Parathyroid adenoma (tissue), 2 donors: ENCODE results near the gene UBE4A.

Source experiments
- H2AFZ ChIP-seq: fragments of 300-600 bp; sonication (generic); one replicate; pipeline ENCODE4 v1.7.0; 2017; ENCODE audit warnings: antibody characterized with exemption, mild to moderate bottlenecking
- H3K27ac ChIP-seq: fragments of 300-600 bp; sonication (generic); one replicate; pipeline ENCODE4 v1.7.0; 2017
- H3K27me3 ChIP-seq: fragments of 300-600 bp; sonication (generic); one replicate; pipeline ENCODE4 v1.7.0; 2017; ENCODE audit warnings: low read length; ENCODE audit not compliant: control insufficient read depth, insufficient read depth
- H3K36me3 ChIP-seq: fragments of 300-600 bp; sonication (generic); one replicate; pipeline ENCODE4 v1.7.0; 2017; ENCODE audit warnings: low read length; ENCODE audit not compliant: control insufficient read depth, insufficient read depth
- H3K4me1 ChIP-seq: fragments of 300-600 bp; sonication (generic); one replicate; pipeline ENCODE4 v1.7.0; 2017; ENCODE audit warnings: control low read depth
- H3K4me2 ChIP-seq: fragments of 300-600 bp; sonication (generic); one replicate; pipeline ENCODE4 v1.7.0; 2017; ENCODE audit warnings: low read length
- H3K4me3 ChIP-seq: fragments of 300-600 bp; sonication (generic); one replicate; pipeline ENCODE4 v1.7.0; 2017; ENCODE audit warnings: low read depth, low read length
- H3K79me2 ChIP-seq: fragments of 300-600 bp; sonication (generic); one replicate; pipeline ENCODE4 v1.7.0; 2017; ENCODE audit warnings: control low read depth
- H3K9ac ChIP-seq: fragments of 300-600 bp; sonication (generic); one replicate; pipeline ENCODE4 v1.7.0; 2017; ENCODE audit warnings: mild to moderate bottlenecking
- H3K9me3 ChIP-seq: fragments of 300-600 bp; sonication (generic); one replicate; pipeline ENCODE4 v1.7.0; 2017; ENCODE audit warnings: low read length; ENCODE audit not compliant: control insufficient read depth
- TF ChIP-seq, protein P1 (sequence below): fragments of 300-600 bp; sonication (generic); IDR thresholded peaks from one replicate; pipeline ENCODE4 v1.7.0; 2017; ENCODE audit warnings: antibody characterized with exemption, mild to moderate bottlenecking
- donor health status: primary hyperparathyroidism.

The UBE4A gene

DNA sequence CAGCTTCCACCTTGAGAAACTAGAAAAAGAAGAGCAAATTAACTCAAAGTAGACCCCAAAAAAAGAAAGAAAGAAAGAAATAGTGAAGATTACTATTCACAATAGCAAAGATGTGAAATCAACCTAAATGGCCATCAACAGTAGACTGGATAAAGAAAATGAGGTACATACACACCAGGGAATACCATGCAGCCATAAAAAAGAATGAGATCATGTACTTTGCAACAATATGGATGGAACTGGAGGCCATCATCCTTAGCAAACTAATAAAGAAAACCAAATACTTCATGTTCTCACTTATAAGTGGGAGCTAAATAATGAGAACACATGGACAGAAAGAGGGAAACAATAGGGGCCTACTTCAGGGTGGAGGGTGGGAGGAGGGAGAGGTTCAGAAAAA, 30.7 kb upstream of the UBE4A start:
- Histone ChIP-seq H3K4me3 (no peak overlapping the region), H3K36me3 (no peaks in the 10 kb centered on the region), H3K9ac (no peak overlapping the region), H3K79me2 (no peaks in the 10 kb centered on the region), H3K4me2 (no peak overlapping the region), H3K4me1 (no peaks in the 10 kb centered on the region), H3K9me3 (no peaks in the 10 kb centered on the region), H2AFZ (no peak overlapping the region), H3K27ac (no peak overlapping the region), H3K27me3 (no peaks in the 10 kb centered on the region)
- TF ChIP-seq, protein P1, sequence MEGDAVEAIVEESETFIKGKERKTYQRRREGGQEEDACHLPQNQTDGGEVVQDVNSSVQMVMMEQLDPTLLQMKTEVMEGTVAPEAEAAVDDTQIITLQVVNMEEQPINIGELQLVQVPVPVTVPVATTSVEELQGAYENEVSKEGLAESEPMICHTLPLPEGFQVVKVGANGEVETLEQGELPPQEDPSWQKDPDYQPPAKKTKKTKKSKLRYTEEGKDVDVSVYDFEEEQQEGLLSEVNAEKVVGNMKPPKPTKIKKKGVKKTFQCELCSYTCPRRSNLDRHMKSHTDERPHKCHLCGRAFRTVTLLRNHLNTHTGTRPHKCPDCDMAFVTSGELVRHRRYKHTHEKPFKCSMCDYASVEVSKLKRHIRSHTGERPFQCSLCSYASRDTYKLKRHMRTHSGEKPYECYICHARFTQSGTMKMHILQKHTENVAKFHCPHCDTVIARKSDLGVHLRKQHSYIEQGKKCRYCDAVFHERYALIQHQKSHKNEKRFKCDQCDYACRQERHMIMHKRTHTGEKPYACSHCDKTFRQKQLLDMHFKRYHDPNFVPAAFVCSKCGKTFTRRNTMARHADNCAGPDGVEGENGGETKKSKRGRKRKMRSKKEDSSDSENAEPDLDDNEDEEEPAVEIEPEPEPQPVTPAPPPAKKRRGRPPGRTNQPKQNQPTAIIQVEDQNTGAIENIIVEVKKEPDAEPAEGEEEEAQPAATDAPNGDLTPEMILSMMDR: no peak

- Histone ChIP-seq H3K27ac (no peak overlapping the region), H3K4me1 (no peaks in the 10 kb centered on the region), H3K79me2 (no peaks in the 10 kb centered on the region), H3K27me3 (no peaks in the 10 kb centered on the region), H3K9ac (no peak overlapping the region), H3K36me3 (no peaks in the 10 kb centered on the region), H3K4me2 (no peak overlapping the region), H2AFZ (no peak overlapping the region), H3K9me3 (no peaks in the 10 kb centered on the region), H3K4me3 (no peak overlapping the region)
- TF ChIP-seq, protein P1: no peak
These were observed 24.7 kb upstream of the UBE4A start for GRCh38 chr11:118334745-118335144.

DNA sequence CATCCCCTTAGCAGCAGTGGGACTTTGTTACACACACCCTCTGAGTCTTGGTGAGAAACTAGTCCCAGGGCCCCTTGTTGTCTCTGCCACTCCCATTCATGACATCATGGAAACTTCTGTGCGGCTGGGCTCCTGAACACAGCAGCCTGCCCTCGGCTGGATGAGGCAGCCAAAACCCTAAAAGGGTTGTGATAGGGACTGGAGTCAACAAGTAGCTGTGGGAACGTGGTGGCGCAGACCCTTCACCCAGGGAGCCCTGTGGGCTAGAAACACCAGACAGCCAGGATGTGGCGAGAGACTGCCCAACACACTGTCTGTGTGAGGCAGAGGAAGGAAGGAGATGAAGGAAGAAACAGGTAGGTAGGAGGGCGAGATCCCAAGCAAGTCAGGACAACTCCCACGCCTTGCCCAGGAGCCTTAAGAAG, 20.8 kb upstream of the UBE4A start:
- Histone ChIP-seq H3K79me2 (no peaks in the 10 kb centered on the region), H3K27ac (no peak overlapping the region), H3K9ac (no peak overlapping the region), H3K4me3 (no peak overlapping the region), H3K27me3 (no peaks in the 10 kb centered on the region), H3K36me3 (no peaks in the 10 kb centered on the region), H2AFZ (no peak overlapping the region), H3K4me1 (no peaks in the 10 kb centered on the region), H3K4me2 (no peak overlapping the region), H3K9me3 (no peaks in the 10 kb centered on the region)
- TF ChIP-seq, protein P1: no peak

DNA sequence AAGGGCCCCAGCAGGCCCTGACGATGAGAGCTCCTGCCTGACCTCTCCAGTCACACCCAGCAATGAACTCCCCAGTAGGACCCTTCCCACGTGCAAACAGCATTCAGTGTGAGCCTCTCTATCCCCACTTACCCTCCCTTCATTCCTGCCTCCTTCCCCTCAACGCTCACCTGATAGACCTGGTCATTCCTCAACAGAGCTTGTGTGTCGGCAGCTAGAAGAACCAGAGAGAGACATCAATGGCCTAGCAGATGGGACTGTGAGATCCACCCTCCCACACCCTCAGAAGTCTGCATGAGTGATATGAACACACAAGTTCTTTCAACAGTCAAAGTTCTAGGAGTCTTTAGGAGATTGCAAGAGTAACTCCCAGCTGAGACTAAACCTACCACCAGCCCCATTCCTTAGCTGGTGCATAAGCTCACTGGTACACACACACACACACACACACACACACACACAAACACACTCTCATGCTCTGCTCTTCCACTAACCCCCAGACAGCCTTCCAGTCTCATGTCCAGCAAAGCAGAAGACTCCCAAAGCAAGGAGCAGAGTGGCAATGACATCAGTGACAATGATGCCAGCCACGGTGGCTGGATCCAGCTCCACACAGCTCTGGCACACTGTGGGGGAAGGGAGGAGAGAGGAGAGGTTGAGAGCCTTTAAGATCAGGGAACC, 20.0 kb upstream of the UBE4A start:
- Histone ChIP-seq H3K27me3 (no peaks in the 10 kb centered on the region), H2AFZ (no peak overlapping the region), H3K4me2 (no peak overlapping the region), H3K27ac (no peak overlapping the region), H3K9ac (no peak overlapping the region), H3K9me3 (no peaks in the 10 kb centered on the region), H3K4me1 (no peaks in the 10 kb centered on the region), H3K79me2 (no peaks in the 10 kb centered on the region), H3K4me3 (no peak overlapping the region), H3K36me3 (no peaks in the 10 kb centered on the region)
- TF ChIP-seq, protein P1: no peak

GRCh38 chr11:118340449-118340848, 19.0 kb upstream of the UBE4A start:
- Histone ChIP-seq H3K79me2 (no peaks in the 10 kb centered on the region), H3K36me3 (no peaks in the 10 kb centered on the region), H3K4me2 (no peak overlapping the region), H3K27ac (no peak overlapping the region), H2AFZ (no peak overlapping the region), H3K9ac (no peak overlapping the region), H3K4me3 (no peak overlapping the region), H3K27me3 (no peaks in the 10 kb centered on the region), H3K4me1 (no peaks in the 10 kb centered on the region), H3K9me3 (no peaks in the 10 kb centered on the region)
- TF ChIP-seq, protein P1: no peak
